ENCODE data around the gene TPK1. TPM values are rescaled to one million over a fixed set of nuclear protein-coding genes. Genes with fewer than 3 reads are reported as not detected.

Gene TPK1
- total and polyA plus RNA-seq, 2 of the 8 experiments (the other 6 are each of a cell fraction or from before 2014, with no cell fraction given) = 1.9 to 2.7 TPM

DNA sequence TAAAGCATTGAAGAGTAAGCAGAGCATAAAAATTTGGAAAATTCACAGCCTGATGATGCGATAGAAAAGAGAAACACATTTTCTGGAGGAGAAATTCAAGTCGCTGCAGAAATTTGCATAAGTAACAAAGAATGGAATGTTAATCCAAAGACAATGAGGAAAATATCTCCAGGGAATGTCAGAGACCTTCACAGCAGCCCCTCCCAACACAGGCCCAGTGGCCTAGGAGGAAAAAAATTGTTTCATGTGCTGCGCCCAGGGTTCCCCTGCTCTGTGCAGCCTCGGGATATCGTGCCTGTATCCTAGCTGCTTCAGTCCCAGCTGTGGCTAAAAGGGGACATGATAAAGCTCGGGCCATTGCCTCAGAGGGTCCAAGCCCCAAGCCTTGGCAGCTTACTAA, 206.8 kb downstream of the TPK1 start:
- H2BK12ac ChIP-seq (ENCODE audit: low read depth, low read length) = no peak overlapping the region
- H3K18ac ChIP-seq (ENCODE audit: extremely low read depth, low read length) = no peak overlapping the region
- peak; percentile 85; the same call in 1 of the 2 replicates for TF ChIP-seq TEAD4 (IDR thresholded peaks at IDR 0.05; ENCODE audit: low read depth, low read length)
- TF ChIP-seq TCF12 (IDR thresholded peaks at IDR 0.05; ENCODE audit: low read depth, low read length) = no peak
- no peaks in the 10 kb centered on the region for H3K79me1 ChIP-seq (ENCODE audit: low read depth, low read length)
- no peak overlapping the region for H3K23ac ChIP-seq (ENCODE audit: insufficient read length)
- H2BK120ac ChIP-seq (replicated peaks; ENCODE audit: low read depth, low read length) = no peak overlapping the region
- H3K27ac ChIP-seq (ENCODE audit: low read depth, low read length) = no peak overlapping the region
- H4K8ac ChIP-seq (ENCODE audit: extremely low read depth, insufficient read depth, low read length) = no peak overlapping the region
- H4K5ac ChIP-seq (ENCODE audit: insufficient read length, low read depth, low read length) = no peak overlapping the region
- no peak overlapping the region for H2BK15ac ChIP-seq (ENCODE audit: low read length)
- no peak overlapping the region for H3K4me3 ChIP-seq (ENCODE audit: extremely low read depth in 1 of 4, insufficient read depth in 2 of 4, low read depth in 3 of 4, low read length in 4 of 4)
- no peaks in the 10 kb centered on the region for H3K79me2 ChIP-seq (ENCODE audit: control insufficient read depth in 1 of 2, insufficient read depth in 2 of 2, low read length in 2 of 2)
- H2BK20ac ChIP-seq (ENCODE audit: low read length) = no peak overlapping the region
- H3K9me3 ChIP-seq (ENCODE audit: insufficient read depth in 2 of 2, low read depth in 1 of 2, low read length in 1 of 2) = peaks cover 7 to 14% of the 10 kb centered on the region in 2 experiments; a peak in 3 of 4 replicates
- no peak overlapping the region for H2AFZ ChIP-seq (ENCODE audit: low read length)
- ChIA-PET POLR2A (ENCODE audit: partially characterized antibody) (no interaction called here), CTCF (ENCODE audit: partially characterized antibody) (no interaction called here)
- H3K4me2 ChIP-seq (ENCODE audit: insufficient read depth in 1 of 2, low read depth in 2 of 2, low read length in 2 of 2) = no peak overlapping the region
- DNase-seq (ENCODE audit: low read depth in 1 of 2, low spot score in 2 of 2) (no peak), FAIRE-seq (no peak)
- H3K27me3 ChIP-seq (replicated peaks in 1 of 4; ENCODE audit: control insufficient read depth in 3 of 4, extremely low read depth in 1 of 4, insufficient read depth in 3 of 4, low read length in 3 of 4) = peaks cover 0 to 1% (median 0%) of the 10 kb centered on the region in 4 experiments; a peak in 1 of 7 replicates
- H2AK5ac ChIP-seq (ENCODE audit: low read depth, low read length) = peak overlapping the region; percentile 82; the same call in 1 of the 2 replicates
- no peak overlapping the region for H3K9ac ChIP-seq (replicated peaks in 1 of 4; ENCODE audit: extremely low read depth in 1 of 4, low read depth in 3 of 4, low read length in 3 of 4)
- H3K4me1 ChIP-seq (replicated peaks in 1 of 4; ENCODE audit: control insufficient read depth in 3 of 4, insufficient read depth in 4 of 4, low read length in 3 of 4) = peaks cover 0 to 2% (median 0%) of the 10 kb centered on the region in 4 experiments; a peak in 1 of 7 replicates
- no peak overlapping the region for H2BK5ac ChIP-seq (ENCODE audit: low read depth, low read length)
- no peaks in the 10 kb centered on the region for H4K20me1 ChIP-seq (replicated peaks in 1 of 2; ENCODE audit: control insufficient read depth in 1 of 2, insufficient read depth in 2 of 2, low read length in 2 of 2)
- no peak overlapping the region for H3K4ac ChIP-seq (replicated peaks; ENCODE audit: insufficient read length, low read depth, low read length)
- no peaks in the 10 kb centered on the region; the same call in 1 of the 2 replicates for H3K23me2 ChIP-seq (ENCODE audit: low read depth, low read length)
- peaks cover 0 to 8% (median 2%) of the 10 kb centered on the region in 4 experiments; a peak in 3 of 8 replicates for H3K36me3 ChIP-seq (ENCODE audit: control insufficient read depth in 2 of 4, insufficient read depth in 4 of 4, low read length in 3 of 4)
- 90% methylated on average over 6 of the region's 6 CpGs; no CpG with 5 or more reads in 1 of the 2 experiments for WGBS, 2 experiments (ENCODE audit: extremely low coverage in 1 of 2, insufficient coverage in 1 of 2, insufficient read length in 1 of 2, insufficient replicate concordance in 2 of 2, low coverage in 1 of 2, low lambda C conversion rate in 2 of 2, missing lambda C conversion rate in 1 of 2)
- H3K56ac ChIP-seq (replicated peaks; ENCODE audit: insufficient read length, low read depth, low read length) = no peak overlapping the region
- H3K14ac ChIP-seq (ENCODE audit: insufficient read length) = no peak overlapping the region
- no peak overlapping the region for H4K91ac ChIP-seq (replicated peaks; ENCODE audit: insufficient read length, low read length)

All from H1 (cell line).